Head of caudate nucleus (tissue), 42 donors: ENCODE data around the gene PTPRG.

ENCODE experiments used
- DNase-seq, 42 donors: peaks; one replicate each; pipeline versions ENCODE4 v3.0.0 to v3.0.0-alpha.2; 2020 to 2021; ENCODE audit warnings: mixed read lengths in 7 of 42
- intact Hi-C: fragments of 100-400 bp; cut with DNase I; formaldehyde crosslinking; loops from one replicate; pipeline ENCODE4 v1.15.0; 2022

Gene PTPRG

GRCh38 chr3:61861410-61861809 is 300.0 kb downstream of the PTPRG start:
- intact Hi-C loops: no loop called here
- DNase-seq: no peak

- DNase-seq: no peak
- intact Hi-C loops: no loop called here
Observed at GRCh38 chr3:61862614-61863289, 301.4 kb downstream of the PTPRG start.

GRCh38 chr3:61863579-61863978 is 302.2 kb downstream of the PTPRG start:
- DNase-seq: no peak
- intact Hi-C loops: no loop called here

- DNase-seq: no peak
- intact Hi-C loops: no loop called here
Observed at GRCh38 chr3:61864886-61865285, 303.5 kb downstream of the PTPRG start.

- intact Hi-C loops: no loop called here
Observed at GRCh38 chr3:61865466-61866152, 304.2 kb downstream of the PTPRG start.

GRCh38 chr3:61866153-61866542 is 304.8 kb downstream of the PTPRG start:
- DNase-seq: no peak
- intact Hi-C loops: no loop called here

More at GRCh38 chr3:61865466-61866152, 304.2 kb downstream of the PTPRG start:
- no peak for DNase-seq

GRCh38 chr3:61866961-61867461 is 305.6 kb downstream of the PTPRG start:
- intact Hi-C loops: no loop called here
- DNase-seq: no peak

- DNase-seq: no peak
- intact Hi-C loops: no loop called here
Observed at GRCh38 chr3:61868499-61868898, 307.1 kb downstream of the PTPRG start.

GRCh38 chr3:61869371-61869770 is 308.0 kb downstream of the PTPRG start:
- intact Hi-C loops: no loop called here
- no peak for DNase-seq

- DNase-seq: peak in 1 of 42 donors; percentile 22
- intact Hi-C loops: no loop called here
Observed at GRCh38 chr3:61871644-61872043, 310.3 kb downstream of the PTPRG start.

- DNase-seq: no peak
- intact Hi-C loops: no loop called here
Observed at GRCh38 chr3:61872077-61872706, 310.8 kb downstream of the PTPRG start.

GRCh38 chr3:61875046-61875844 is 313.9 kb downstream of the PTPRG start:
- intact Hi-C loops: no loop called here
- DNase-seq: no peak

- DNase-seq: no peak
- intact Hi-C loops: no loop called here
Observed at GRCh38 chr3:61875976-61876671, 314.8 kb downstream of the PTPRG start.

GRCh38 chr3:61876797-61877196 is 315.4 kb downstream of the PTPRG start:
- DNase-seq: no peak
- intact Hi-C loops: no loop called here

- DNase-seq: no peak
- intact Hi-C loops: no loop called here
Observed at GRCh38 chr3:61877359-61878138, 316.2 kb downstream of the PTPRG start.

GRCh38 chr3:61882253-61882652 is 320.9 kb downstream of the PTPRG start:
- intact Hi-C loops: no loop called here
- no peak for DNase-seq

GRCh38 chr3:61884794-61885193 is 323.4 kb downstream of the PTPRG start:
- intact Hi-C loops: no loop called here

GRCh38 chr3:61885414-61885813 is 324.0 kb downstream of the PTPRG start:
- DNase-seq: no peak
- intact Hi-C loops: no loop called here

More at GRCh38 chr3:61884794-61885193, 323.4 kb downstream of the PTPRG start:
- no peak for DNase-seq
